Hematopoietic multipotent progenitor cell treated with erythropoietin and hydrocortisone succinate and interleukin-3 and kit ligand, for 6 days (in vitro differentiated cells): ENCODE results near the gene KPNA1.
"Not testable (repeated sequence)": the region's sequence is repeated elsewhere in the genome, so short reads cannot be mapped to it uniquely, and the experiment has no call there.

Source experiments
- DNase-seq: peaks from one replicate; pipeline ENCODE4 v3.0.0-alpha.2; 2015

KPNA1 gene

GRCh38 chr3:122516846-122517360 lies 2.2 kb upstream of the KPNA1 start:
- peak; percentile 54 for DNase-seq

DNA sequence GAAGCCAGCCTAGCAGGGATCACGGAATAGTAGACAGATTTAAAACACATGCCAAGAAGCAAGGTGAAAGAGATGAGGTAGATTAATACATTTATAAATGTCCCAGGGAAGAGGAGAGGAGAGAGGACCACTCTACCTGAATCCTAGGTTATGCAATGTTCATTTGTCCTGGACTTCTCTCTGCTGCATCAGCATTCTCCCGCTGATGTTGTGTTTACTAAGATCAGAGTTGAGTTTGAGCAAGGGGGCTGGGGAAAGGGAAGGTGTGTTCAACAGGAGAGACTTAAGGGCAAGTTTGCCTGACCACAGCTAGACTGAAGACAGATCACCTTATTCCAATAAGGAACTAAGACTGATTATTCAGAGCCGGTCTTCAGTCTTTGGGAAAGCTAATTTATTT lies 1.1 kb upstream of the KPNA1 start:
- no peak for DNase-seq

- no peak for DNase-seq
Measured at GRCh38 chr3:122515020-122515468, 305 bp upstream of the KPNA1 start.

- DNase-seq: peak; percentile 28
Measured at GRCh38 chr3:122513386-122514122, 1.2 kb downstream of the KPNA1 start.

- DNase-seq: no peak
Measured at GRCh38 chr3:122512284-122512683, 2.5 kb downstream of the KPNA1 start.

GRCh38 chr3:122510878-122511535 lies 3.7 kb downstream of the KPNA1 start:
- DNase-seq: peak; percentile 54

DNA sequence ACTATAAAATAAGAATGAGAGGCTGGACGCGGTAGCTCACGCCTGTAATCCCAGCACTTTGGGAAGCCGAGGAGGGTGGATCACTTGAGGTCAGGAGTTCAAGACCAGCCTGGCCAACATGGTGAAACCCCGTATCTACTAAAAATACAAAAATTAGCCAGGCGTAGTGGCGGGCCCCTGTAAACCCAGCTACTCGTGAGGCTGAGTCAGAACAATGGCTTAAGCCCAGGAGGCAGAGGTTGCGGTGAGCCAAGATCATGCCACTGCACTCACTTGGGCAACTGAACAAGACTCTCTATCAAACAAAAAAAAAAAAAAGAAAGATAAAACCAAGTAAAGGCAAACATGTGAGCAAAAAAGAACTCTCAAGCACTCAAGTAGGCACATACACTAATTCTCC lies 5.8 kb downstream of the KPNA1 start:
- not testable (repeated sequence) for DNase-seq

- no peak for DNase-seq
Measured at GRCh38 chr3:122508135-122508914, 6.4 kb downstream of the KPNA1 start.

- DNase-seq: no peak
Measured at GRCh38 chr3:122506450-122506849, 8.3 kb downstream of the KPNA1 start.

DNA sequence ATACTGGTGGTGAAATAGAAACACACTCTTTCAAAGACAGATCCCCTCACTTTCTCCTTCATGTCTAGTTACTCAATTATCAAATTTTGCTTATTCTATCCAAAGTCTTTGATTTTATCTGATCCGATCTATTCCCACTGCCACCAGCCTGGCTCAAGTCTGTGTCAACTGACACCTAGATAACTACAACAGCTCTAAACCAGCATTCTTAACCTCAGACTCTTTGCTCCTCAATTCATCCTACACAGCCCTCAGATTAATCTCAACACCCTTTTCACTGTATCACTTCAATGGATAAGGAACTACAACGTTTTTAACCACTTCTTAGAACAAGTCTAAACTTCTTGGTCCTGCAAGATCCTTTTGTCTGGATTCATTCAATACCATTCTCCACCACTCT lies 9.1 kb downstream of the KPNA1 start:
- peak; percentile 40 for DNase-seq

DNA sequence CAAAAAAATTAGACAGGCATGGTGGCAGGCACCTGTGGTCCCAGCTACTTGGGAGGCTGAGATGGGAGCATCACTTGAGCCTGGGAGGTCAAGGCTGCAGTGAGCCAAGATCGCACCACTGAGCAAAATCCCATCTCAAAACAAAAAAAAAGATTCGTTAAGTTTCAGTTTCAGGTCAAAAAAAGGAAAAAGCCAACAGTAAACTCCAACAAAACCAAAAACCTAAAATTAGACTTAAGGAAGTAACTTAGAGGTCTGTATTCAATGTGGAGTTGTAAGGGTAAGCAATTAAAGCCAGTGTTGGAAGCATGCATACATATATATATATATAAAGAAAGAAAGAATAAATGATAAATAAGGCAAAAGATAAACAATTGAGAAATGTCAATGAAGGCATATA lies 11.8 kb downstream of the KPNA1 start:
- DNase-seq: no peak

DNA sequence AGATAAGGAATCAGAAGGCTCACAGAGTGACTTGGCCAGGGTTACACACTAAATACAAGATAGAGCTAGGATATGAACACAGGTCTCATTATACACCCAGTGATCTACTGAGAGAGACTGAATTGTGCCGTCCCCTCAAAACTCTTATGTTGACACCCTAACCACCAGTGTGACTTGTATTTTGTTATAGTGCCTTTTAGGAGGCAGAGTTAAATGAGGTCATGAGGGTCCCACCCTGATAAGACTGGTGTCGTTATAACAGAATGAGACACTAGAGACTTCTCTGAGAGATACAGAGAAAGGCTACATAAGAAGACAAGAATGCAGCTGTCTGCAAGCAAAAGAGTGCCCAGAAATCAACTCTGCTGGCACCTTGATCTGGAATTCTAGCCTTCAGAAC lies 12.6 kb downstream of the KPNA1 start:
- DNase-seq: peak; percentile 95

DNA sequence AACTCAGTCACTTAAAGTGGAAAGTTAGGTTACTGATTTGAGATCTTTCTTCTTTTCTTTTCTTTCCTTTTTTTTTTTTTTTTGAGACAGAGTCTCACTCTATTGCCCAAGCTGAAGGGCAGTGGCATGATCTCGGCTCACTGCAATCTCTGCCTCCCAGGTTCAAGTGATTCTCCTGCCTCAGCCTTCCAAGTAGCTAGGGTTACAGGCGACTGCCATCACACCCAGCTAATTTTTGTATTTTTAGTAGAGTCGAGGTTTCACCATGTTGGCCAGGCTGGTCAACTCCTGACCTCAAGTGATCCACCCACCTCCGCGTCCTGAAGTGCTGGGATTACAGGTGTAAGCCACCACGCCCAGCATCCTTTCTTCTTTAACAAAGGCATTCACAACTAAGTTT lies 13.8 kb downstream of the KPNA1 start:
- DNase-seq: not testable (repeated sequence)

DNA sequence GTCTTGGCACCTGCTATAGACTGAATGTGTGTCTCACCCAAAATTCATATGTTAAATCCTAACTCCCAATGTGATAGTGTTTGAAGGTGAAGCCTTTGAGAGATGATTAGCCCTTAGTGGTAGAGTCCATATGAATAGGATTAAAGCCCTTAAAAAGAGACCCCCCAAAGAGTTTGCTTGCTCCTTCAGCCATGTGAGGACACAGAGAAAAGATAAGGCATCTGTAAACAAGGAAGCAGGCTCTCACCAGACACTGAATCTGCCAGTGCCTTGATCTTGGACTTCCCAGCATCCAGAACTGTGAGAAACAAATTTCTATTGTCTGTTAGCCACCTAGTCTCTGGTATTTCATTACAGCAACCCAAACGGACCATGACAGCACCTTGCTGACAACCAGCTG lies 16.6 kb downstream of the KPNA1 start:
- no peak for DNase-seq

GRCh38 chr3:122497425-122497824 lies 17.3 kb downstream of the KPNA1 start:
- peak; percentile 94 for DNase-seq

GRCh38 chr3:122496508-122496907 lies 18.2 kb downstream of the KPNA1 start:
- DNase-seq: no peak

DNA sequence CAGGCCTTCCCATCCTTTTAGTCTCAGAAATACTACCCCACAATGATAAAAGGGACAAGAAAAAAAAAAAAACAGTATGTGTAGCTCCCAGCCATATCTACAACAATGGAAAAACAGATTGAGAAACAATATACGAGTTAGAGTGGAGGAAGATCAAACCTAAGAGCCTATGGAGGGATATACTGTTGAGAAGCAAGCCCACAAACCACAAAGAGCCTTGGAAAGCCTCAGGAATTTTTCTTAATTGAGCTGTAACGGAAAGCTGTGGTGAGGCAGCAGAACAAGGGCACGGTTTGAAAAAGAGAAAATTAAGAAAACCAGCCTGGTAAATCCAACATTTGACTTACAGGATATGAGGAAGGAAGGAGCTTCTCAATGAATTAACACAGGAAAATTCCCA lies 21.4 kb downstream of the KPNA1 start:
- no peak for DNase-seq

DNA sequence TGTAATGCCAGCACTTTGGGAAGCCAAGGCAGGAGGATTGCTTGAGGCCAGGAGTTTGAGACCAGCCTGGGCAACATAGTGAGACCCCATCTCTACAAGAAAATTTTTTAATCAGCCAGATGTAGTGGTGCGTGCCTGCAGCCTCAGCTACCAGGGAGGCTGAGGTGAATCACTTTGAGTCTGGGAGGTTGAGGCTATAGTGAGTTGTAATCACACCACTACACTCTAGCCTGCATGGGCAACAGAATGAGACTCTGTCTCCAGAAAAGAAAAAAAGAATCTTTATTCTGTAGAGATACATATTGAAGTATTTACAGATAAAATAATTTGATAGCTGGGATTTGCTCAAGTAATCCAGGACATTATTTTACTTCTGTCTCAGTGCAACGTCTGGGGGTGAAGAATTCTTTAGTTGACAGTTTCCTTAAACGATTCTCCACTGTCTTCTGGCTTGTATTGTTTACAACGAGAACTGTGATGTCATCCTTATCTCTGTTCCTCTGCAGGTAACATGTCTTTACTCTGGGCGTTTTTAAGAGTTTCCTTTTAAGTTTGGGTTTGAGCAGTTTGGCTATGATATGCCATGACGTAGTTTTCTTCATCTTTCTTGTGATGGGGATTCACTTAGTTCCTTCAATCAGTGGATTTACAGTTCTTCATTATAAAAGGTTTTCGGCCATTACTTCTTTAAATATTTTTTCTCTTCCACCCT lies 26.3 kb downstream of the KPNA1 start:
- no peak for DNase-seq

- no peak for DNase-seq
Measured at GRCh38 chr3:122484985-122485384, 29.8 kb downstream of the KPNA1 start.

DNA sequence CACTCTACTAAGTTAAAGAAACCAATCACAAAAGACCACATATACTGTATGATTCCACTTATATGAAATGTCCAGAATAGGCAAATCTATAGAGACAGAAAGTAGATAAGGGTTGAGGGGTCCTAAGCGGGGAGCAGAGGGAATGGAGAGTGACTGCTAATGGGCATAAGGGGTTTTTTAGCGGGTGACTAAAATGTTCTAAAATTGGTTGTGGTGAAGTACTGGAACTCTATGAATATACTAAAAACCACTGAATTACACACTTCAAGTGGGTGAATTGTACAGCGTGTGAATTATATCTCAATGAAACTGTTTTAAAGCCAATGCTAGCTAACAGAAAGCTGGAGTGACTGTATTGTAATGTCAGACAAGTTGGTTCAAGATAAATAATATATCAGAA lies 33.3 kb downstream of the KPNA1 start:
- no peak for DNase-seq

DNA sequence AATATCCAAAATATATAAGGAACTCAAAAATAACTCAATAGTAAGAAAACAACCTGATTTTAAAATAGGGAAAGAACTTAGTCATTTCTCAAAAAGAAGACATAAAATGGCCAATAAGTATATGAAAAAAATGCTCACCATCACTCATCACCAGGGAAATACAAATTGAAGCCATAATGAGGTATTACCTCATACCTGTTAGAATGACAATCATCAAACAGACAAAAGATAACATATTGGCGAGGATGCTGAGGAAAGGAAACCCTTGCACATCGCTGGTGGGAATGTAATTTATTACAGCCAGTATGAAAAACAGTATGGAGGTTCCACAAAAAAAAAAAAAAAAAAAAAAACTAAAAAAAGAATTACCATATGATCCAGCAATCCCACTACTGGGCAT lies 38.2 kb downstream of the KPNA1 start:
- DNase-seq: no peak

DNA sequence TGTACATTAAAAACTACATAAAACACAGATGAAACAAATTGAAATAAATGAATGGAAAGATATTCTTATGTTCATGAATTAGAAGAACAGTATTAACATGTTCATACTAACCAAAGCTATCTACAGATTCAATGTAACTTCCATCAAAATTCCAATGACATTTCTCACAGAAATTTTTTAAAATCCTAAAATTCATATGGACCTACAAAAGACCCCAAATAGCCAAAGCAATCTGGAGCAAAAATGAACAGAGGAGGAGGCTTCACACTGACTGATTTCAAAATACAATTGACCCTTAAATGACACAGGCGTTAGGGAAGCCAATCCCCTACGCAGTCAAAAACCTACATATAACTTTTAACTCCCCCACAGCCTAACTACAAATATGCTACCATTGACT lies 39.4 kb downstream of the KPNA1 start:
- no peak for DNase-seq

DNA sequence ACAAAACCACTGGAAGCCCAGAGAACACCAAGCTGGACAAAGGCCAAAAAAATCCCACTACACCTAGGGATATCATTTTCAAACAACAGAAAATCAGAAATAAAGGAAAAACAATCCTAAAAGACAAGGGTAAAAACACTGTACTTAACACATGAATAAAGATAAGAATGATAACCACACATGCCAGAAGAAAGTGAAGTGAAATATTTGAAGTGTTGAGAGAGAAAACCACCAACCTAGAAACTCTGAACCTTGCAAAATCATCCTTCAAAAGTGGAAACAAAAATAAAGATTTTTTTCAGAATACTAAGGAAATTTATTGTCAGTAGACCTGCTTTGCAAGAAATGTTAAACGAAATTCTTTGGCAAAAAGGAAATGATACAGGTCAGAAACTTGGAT lies 45.1 kb downstream of the KPNA1 start:
- DNase-seq: peak; percentile 21
